ENCODE measurements around the gene IZUMO4. TPM values are rescaled to one million over a fixed set of nuclear protein-coding genes. Genes with fewer than 3 reads are reported as not detected.

The IZUMO4 gene
- total RNA-seq, 1 experiment from 2014 or later: 1.5 TPM

- Histone ChIP-seq H3K9me2 (ENCODE audit: insufficient read depth) (no peaks in the 10 kb centered on the region), H3K27me3 (ENCODE audit: insufficient read depth, low read depth) (no peaks in the 10 kb centered on the region), H3K4me3 (no peak overlapping the region), H3K4me1 (replicated peaks; ENCODE audit: insufficient read depth) (peaks cover 10% of the 10 kb centered on the region), H4K20me1 (ENCODE audit: insufficient read depth) (no peaks in the 10 kb centered on the region), H2AFZ (no peak overlapping the region), H3K36me3 (ENCODE audit: low read depth) (no peaks in the 10 kb centered on the region), H3K4me2 (no peak overlapping the region), H3F3A (ENCODE audit: insufficient read depth, low read depth) (peaks cover 15% of the 10 kb centered on the region; the same call in 1 of the 2 replicates), H3K27ac (no peak overlapping the region), H3K9me3 (ENCODE audit: insufficient read depth, low read depth) (no peaks in the 10 kb centered on the region), H3K79me2 (ENCODE audit: low read depth) (0 out of 2 replicates have a peak, but pooled peaks cover 6% of the 10 kb centered on the region)
- no TSS peak for BruUV-seq (replicated peaks)
- POLR2A ChIA-PET (ENCODE audit: unreplicated experiment): no interaction called here
- TF ChIP-seq EZH2 (IDR thresholded peaks at IDR 0.05; ENCODE audit: low read depth) (no peak), CTCF (conservative IDR thresholded peaks at IDR 0.05) (no peak)
- intact Hi-C loops (cut with micrococcal nuclease; ENCODE audit: unreplicated experiment): no loop called here
- CTCF ChIA-PET: no interaction called here
- no peak for DNase-seq
Observed at GRCh38 chr19:2063824-2064223, 32.9 kb upstream of the IZUMO4 start.

GRCh38 chr19:2064395-2064787 lies 32.3 kb upstream of the IZUMO4 start:
- Histone ChIP-seq H3K27me3 (ENCODE audit: insufficient read depth, low read depth) (no peaks in the 10 kb centered on the region), H3K36me3 (ENCODE audit: low read depth) (no peaks in the 10 kb centered on the region), H3K27ac (no peak overlapping the region), H4K20me1 (ENCODE audit: insufficient read depth) (no peaks in the 10 kb centered on the region), H3K9me3 (ENCODE audit: insufficient read depth, low read depth) (no peaks in the 10 kb centered on the region), H3K4me2 (no peak overlapping the region), H3K4me1 (replicated peaks; ENCODE audit: insufficient read depth) (peaks cover 5% of the 10 kb centered on the region), H2AFZ (no peak overlapping the region), H3K79me2 (ENCODE audit: low read depth) (0 out of 2 replicates have a peak, but pooled peaks cover 6% of the 10 kb centered on the region), H3F3A (ENCODE audit: insufficient read depth, low read depth) (peaks cover 11% of the 10 kb centered on the region; the same call in 1 of the 2 replicates), H3K4me3 (no peak overlapping the region), H3K9me2 (ENCODE audit: insufficient read depth) (no peaks in the 10 kb centered on the region)
- CTCF ChIA-PET: no interaction called here
- TF ChIP-seq CTCF (conservative IDR thresholded peaks at IDR 0.05) (no peak), EZH2 (IDR thresholded peaks at IDR 0.05; ENCODE audit: low read depth) (no peak)
- DNase-seq: no peak
- no TSS peak for BruUV-seq (replicated peaks)
- intact Hi-C loops (cut with micrococcal nuclease; ENCODE audit: unreplicated experiment): no loop called here
- POLR2A ChIA-PET (ENCODE audit: unreplicated experiment): no interaction called here

GRCh38 chr19:2064788-2065524 lies 31.8 kb upstream of the IZUMO4 start:
- Histone ChIP-seq H3K4me1 (replicated peaks; ENCODE audit: insufficient read depth) (peaks cover 4% of the 10 kb centered on the region; the same call in 1 of the 2 replicates), H3K4me2 (no peak overlapping the region), H3K9me2 (ENCODE audit: insufficient read depth) (no peaks in the 10 kb centered on the region), H3K9me3 (ENCODE audit: insufficient read depth, low read depth) (no peaks in the 10 kb centered on the region), H2AFZ (no peak overlapping the region), H3F3A (ENCODE audit: insufficient read depth, low read depth) (peaks cover 10% of the 10 kb centered on the region; the same call in 1 of the 2 replicates), H3K4me3 (no peak overlapping the region), H3K36me3 (ENCODE audit: low read depth) (no peaks in the 10 kb centered on the region), H3K27me3 (ENCODE audit: insufficient read depth, low read depth) (no peaks in the 10 kb centered on the region), H3K79me2 (ENCODE audit: low read depth) (0 out of 2 replicates have a peak, but pooled peaks cover 6% of the 10 kb centered on the region), H3K27ac (no peak overlapping the region), H4K20me1 (ENCODE audit: insufficient read depth) (no peaks in the 10 kb centered on the region)
- intact Hi-C loops (cut with micrococcal nuclease; ENCODE audit: unreplicated experiment): no loop called here
- ChIA-PET POLR2A (ENCODE audit: unreplicated experiment) (no interaction called here), CTCF (no interaction called here)
- DNase-seq: no peak
- TF ChIP-seq EZH2 (IDR thresholded peaks at IDR 0.05; ENCODE audit: low read depth): no peak
- no peak for TF ChIP-seq CTCF (conservative IDR thresholded peaks at IDR 0.05)
- BruUV-seq (replicated peaks): no TSS peak

All from PC-9 (cell line).